ENCODE data around the gene TOPAZ1.

The TOPAZ1 gene

GRCh38 chr3:44248152-44248551 is 6.5 kb downstream of the TOPAZ1 start:
- DNase-seq = no peak

DNA sequence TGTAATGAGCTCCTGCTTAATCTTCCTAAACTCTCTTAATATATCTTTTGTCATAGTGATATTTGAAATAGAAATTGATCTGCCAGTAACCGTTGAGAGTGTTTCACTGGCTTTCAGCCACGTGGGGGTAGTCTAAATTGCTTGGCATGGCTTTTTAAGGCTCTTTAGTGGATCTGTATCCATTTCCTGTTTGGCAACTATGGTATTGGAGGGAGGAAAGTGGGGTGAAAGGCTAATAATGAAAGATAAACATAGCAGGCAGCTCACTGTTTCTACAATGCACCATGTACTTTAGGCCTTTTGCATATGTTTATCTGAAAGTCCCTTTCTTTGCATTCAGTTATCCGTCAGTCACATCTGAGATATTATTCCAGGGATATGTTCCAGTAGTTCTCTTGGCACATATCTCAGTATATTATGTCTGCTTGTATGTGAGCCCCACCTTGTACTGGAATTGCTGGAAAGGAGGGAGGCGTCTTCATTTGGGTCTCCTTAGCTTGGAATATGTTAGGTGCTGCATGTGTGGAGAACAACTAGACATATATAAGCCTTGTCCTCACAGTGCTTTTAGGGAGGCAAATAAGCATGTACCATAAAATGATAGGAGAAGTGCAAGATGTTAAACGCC is 10.8 kb downstream of the TOPAZ1 start:
- DNase-seq = no peak

GRCh38 chr3:44259404-44259803 is 17.7 kb downstream of the TOPAZ1 start:
- no peak for DNase-seq

GRCh38 chr3:44264146-44264545 is 22.5 kb downstream of the TOPAZ1 start:
- no peak for DNase-seq

- DNase-seq = no peak
These were observed 24.1 kb downstream of the TOPAZ1 start for GRCh38 chr3:44265815-44266214.

DNA sequence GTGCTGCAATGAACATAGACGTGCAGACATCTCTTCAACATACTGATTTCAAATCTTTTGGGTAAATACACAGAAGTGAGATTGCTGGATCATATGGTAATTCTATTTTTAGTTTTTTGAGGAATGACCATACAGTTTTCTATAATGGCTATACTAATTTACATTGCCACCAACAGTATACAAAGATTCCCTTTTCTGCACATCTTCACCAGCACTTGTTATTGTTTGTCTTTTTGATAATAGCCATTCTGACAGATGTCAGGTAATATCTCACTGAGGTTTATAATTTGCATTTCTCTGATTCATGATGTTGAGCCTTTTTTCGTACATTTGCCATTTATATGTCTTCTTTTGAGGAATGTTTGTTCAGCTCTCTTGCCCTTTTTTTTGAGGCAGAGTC is 30.5 kb downstream of the TOPAZ1 start:
- no peak for DNase-seq

DNA sequence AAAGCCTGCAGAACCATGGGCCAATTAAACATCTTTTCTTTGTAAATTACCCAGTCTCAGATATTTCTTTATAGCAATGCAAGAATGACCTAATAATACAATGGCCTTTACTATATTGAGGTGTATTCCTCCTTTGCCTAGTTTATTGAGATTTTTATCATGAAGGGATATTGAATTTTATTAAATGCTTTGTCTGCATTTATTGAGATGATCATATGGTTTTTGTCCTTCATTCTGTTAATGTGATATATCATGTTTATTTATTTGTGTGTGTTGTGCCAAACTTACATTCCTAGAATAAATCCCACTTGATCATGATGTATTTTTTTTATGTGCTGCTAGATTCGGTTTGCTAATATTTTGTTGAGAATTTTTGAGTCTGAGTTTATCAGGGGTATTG is 36.2 kb downstream of the TOPAZ1 start:
- DNase-seq = no peak

DNA sequence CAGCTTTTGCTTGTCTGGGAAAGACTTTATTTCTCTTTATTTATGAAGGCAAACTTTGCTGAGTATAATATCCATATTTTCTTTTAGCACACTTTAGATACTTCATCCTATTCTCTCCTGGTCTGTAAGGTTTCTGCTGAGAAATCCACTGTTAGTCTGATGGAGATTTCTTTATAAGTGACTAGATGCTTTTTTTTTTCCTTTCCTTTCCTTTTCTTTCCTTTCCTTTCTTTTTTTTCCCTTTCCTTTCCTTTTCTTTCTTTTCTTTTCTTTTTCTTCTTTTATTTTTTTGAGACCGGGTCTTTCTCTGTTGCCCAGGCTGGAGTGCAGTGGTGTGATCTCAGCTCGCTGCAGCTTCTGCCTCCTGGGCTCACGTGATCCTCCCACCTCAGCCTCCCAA is 38.4 kb downstream of the TOPAZ1 start:
- no peak for DNase-seq

DNA sequence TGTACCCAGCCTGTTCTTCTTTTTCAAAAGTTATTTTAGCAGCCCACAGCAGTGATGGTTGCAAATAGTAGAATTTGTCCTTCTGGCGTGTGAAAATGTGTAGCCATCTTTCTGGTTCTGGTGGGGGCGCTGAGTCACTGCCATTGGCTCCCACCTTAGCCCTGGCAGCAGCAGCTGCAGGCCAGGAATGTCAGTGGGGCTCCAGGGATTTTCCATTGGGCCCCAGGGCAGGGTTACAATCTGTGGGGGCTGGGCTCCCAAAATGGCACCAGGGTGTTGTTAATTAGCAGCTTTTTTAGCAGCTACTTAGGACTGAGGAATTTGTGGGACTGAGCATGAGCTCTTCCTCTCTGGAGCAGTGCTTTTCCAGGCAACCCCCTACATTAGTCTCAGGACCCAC is 38.9 kb downstream of the TOPAZ1 start:
- no peak for DNase-seq

GRCh38 chr3:44284949-44285348 is 43.3 kb downstream of the TOPAZ1 start:
- no peak for DNase-seq

- no peak for DNase-seq
These were observed 48.3 kb downstream of the TOPAZ1 start for GRCh38 chr3:44289882-44290462.

DNA sequence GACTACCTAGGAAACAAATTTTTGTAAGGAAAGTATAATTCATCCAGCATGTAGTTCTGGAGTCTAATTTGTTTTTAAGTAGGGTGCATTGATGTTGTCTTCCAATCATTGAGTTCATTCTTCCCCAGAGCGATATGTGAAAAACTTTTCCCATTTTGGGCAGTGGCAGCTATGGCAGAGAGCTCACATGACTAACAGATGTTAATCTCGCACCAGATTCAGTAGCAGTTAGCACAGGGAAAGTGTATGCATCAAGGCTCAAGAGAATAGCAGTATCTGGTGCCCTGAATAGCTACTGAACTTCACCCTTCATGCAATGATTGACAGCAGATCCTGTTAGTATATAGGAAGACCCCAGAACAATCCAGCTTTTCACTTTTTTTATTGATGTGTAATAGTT is 50.6 kb downstream of the TOPAZ1 start:
- no peak for DNase-seq

DNA sequence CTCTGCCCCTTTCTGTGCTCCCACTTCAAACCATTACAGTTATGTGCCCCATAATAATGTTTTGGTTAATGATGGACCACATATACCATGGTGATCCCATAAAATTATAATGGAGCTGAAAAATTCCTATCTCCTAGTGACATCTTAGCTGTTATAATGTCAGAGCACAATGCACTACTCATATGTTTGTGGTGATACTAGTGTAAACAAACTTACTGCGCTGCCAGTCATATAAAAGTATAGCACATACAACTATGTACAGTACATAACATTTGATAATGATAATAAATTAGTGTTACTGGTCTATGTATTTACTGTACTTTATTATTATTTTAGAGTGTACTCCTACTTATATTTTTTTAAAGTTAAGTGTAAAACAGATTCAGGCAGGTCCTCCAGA is 51.3 kb downstream of the TOPAZ1 start:
- DNase-seq = no peak

GRCh38 chr3:44297255-44297654 is 55.6 kb downstream of the TOPAZ1 start:
- DNase-seq = no peak

DNA sequence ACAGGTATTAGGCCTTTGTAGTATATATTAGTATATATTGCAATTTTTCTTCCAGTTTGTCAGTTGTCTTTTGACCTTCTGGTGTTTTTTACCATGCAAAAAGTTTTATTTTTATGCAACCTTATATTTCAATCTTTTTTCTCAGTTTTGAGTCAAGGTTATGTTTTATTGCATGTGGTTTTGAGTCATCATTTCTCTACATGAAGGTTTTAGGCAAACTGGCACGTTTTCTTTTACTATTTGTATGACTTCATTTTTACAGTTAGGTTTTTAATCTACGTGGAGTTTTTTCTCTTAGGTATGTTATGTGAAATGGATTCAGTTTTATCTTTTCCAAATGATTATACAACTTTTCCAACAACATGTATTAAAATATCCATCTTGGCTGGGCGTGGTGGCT is 60.1 kb downstream of the TOPAZ1 start:
- DNase-seq = no peak

DNA sequence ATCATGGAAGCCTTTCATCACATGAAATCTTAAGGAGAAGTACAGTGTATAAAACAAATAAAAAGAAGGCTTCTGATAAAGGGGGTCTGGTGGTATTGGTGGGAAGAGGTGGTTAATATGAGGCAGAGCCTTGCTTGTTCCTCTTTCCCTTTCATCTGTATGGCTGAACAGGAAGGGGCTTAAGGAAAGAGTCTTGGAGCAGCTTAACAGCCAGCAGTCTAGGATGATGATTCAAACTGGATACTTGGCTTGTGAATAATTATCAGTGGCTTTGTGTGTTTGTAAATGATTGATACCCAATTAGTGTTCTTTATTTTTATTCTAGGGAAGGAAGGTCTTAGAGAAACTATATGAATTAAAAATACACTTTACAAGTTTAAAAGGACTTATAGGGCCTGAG is 67.8 kb downstream of the TOPAZ1 start:
- DNase-seq = no peak

GRCh38 chr3:44318891-44319311 is 77.2 kb downstream of the TOPAZ1 start:
- no peak for DNase-seq

DNA sequence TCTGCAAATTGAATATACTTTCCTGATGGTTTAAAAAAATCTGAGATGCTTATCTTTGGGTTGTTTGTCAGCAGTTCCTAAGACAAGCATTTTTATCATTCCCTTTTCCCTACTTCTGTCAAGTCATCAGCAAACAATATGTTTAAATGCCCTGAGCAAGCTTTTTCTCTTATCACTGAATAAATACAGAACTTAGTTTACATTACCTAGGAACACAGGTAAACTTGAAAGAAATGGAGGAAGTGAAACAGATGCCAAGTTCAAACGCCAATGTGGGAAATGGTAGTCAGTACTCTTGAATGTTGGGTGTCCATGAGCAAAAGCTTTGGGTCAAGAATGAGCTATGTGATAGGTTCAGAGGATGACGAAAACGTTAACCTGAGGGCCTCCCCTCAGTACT is 79.6 kb downstream of the TOPAZ1 start:
- DNase-seq = no peak

- DNase-seq = peak; percentile 19
These were observed 81.8 kb downstream of the TOPAZ1 start for GRCh38 chr3:44323341-44323955.

DNA sequence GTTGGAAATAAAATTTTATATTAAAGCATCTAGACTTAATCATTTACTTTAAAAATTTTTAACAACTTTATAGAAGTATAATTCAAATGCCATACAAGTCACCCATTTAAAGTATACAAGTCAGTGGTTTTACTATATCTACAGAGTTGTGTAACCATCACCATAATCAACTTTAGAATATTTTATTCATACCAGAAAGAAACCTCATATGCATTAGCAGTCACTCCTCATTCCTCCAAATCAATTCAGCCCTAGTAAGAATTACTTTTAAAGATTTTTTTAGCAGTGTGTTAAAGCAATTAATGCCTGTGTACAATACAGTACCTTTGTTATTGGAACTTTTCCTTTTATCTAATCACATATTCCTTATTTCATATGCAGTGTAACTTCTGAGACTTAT is 82.9 kb downstream of the TOPAZ1 start:
- DNase-seq = no peak

GRCh38 chr3:44326019-44326418 is 84.3 kb downstream of the TOPAZ1 start:
- DNase-seq = no peak

DNA sequence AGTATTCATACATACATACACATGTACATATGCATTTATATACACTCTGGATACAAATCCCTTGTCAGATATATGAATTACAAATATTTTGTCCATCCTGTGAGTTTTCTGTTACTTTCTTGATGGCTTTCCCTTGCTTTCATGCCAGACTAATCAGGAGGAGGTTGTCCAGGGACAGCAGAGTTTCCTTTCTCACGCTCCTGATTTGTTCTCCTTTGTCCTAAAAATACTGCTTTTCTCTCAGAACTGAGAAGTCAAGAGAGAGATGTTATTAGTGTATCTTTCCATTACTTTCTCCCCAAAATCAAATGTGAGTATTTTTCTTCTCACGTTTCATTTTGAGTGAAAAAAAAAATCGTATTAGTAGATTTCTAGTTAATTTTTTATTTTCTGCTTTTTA is 84.8 kb downstream of the TOPAZ1 start:
- no peak for DNase-seq

GRCh38 chr3:44329946-44330345 is 88.3 kb downstream of the TOPAZ1 start:
- DNase-seq = no peak

GRCh38 chr3:44330444-44330843 is 88.8 kb downstream of the TOPAZ1 start:
- DNase-seq = no peak

GRCh38 chr3:44334326-44334725 is 92.6 kb downstream of the TOPAZ1 start:
- DNase-seq = no peak
